CD4-positive, alpha-beta T cell treated with Interleukin-4 for 1 hour (primary cell): ENCODE data around the gene TLL1.

Experiments
- DNase-seq, 2 donors: peaks; one replicate each; pipeline ENCODE4 v3.0.0-alpha.2; 2020 to 2022

Gene TLL1

GRCh38 chr4:165905405-165906027 lies 32.5 kb downstream of the TLL1 start:
- DNase-seq: no peak

GRCh38 chr4:165906272-165906671 lies 33.2 kb downstream of the TLL1 start:
- no peak for DNase-seq

DNA sequence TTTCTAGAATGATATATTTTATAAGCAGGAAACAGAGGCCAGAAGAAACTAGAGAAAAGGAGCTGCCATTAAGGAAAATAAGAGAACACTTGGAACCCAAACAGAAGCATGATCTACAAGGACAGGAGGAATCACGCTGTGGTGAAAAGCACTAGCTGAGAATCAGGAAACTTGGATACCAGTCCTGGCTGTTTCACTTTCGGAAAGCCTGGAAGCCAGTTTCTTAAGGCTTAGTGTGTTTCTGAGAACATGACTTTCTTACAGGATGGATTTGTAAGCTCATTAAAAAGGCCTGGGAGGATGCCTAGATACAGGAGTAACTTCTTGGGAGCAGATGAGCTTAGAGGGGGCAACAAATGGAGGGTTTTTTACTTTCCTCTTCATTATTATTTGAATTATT lies 36.9 kb downstream of the TLL1 start:
- DNase-seq: no peak

DNA sequence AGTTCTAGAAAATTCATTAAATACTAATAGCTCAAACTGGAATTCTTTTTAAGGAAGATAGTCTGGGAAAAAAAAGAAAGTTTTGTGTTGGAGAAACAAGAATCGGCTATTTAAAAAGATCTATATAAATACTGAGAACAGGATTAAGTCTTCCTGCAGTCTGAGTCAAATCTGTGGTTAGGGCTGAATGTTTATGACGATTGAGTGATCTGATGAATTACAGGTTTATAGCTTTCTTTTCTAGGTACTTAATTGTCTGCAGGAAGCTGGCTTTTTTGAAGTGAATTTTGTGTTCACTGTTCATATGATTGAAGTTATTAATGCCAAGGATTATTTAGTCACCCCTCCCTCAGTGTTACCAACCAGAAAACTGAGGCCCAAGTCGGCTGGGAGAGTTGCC lies 42.2 kb downstream of the TLL1 start:
- DNase-seq: no peak

DNA sequence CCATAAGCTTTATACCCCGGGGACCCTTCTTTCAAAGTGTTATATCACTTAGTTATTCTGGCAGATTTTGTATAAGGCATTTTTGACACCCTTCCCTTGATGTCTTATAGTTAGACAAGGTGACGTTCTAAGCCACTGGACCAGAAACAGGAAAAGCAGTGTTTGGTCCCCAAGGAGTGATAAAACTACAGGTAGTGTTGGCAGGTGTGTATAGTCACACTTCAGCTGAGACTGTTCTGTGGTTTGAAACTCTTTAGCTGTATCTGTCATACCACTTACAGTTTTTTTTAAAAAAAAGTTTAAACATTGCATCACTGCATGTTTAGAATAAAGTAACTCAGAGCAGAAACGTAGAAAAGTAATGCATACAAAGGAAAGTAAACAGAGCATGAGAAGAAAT lies 48.5 kb downstream of the TLL1 start:
- no peak for DNase-seq

DNA sequence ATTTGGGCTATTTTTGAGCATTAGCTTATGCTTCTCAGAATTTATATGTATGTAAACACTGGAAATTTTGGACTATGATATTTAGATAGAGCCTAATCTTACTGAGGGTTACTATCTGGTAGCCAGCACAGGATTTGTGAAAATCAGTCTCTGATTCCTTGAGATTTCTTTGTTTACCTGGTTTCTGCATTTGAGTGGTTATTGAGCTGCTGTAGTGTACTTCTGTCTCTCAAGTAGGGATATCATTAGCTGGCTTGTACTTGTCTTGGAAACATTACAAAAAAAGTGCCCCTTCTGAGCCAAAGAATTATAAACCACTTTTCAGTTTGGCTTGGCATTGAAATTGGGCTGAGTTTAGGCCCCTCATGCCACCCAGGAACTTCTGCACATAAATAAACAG lies 49.7 kb downstream of the TLL1 start:
- no peak for DNase-seq

GRCh38 chr4:165926307-165926706 lies 53.3 kb downstream of the TLL1 start:
- DNase-seq: no peak

DNA sequence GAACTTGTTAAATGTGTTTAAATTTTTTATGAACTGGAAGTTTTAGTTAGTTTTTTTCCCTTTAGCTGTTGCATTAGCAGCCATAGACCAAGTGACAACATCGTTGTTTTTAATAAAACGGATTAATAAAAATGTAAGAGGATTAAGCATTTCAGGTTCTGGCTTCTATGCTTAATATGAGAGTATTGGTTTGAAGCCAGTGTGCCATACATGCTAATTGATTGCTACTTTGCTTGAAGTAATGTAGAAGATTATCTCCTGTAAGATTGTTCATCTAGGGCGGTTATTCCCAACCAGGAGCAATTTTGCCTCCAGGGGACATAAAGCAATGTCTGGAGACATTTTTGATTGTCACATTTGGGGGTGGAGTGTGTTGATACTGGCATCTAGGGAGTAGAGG lies 54.3 kb downstream of the TLL1 start:
- DNase-seq: no peak

GRCh38 chr4:165927815-165928214 lies 54.8 kb downstream of the TLL1 start:
- no peak for DNase-seq

DNA sequence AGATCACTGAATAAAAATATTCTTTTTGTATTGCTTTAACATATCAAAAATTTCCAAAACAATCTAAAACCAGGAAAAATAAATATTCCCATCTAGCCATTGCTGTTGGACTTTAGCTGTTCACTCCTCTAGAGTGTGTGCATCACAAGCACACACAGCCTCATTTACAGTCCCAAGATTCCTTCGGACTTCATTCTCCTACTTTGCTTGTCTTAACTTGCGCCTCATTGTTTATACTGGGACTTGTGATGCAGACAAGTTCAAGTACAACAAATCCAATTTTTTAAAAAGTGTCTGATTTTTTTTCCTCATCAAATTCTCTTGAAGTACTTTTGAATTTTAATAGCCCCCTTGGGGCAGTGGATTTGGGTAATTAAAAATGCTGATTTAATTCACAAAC lies 55.6 kb downstream of the TLL1 start:
- DNase-seq: no peak

- DNase-seq: no peak
Observed at GRCh38 chr4:165929662-165930061, 56.6 kb downstream of the TLL1 start.

DNA sequence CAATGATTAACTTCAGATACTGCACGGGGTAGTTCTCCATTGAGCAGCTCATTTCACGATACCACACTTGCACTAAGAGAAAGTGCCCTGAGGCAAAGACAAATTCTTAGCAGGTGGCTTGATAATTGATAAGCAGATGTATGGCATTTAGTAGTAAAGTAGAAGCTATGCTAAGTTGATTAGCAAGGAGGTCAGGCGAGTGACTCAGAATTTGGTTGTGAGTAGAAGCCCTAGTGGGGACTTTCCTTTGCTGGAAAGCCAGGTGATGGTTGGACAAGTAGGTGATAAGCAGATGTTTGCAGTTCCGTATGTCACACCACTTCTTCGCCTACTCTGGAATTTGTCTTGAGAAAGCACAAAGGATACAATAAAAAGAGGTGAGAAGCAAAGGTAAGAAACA lies 58.7 kb downstream of the TLL1 start:
- DNase-seq: no peak

DNA sequence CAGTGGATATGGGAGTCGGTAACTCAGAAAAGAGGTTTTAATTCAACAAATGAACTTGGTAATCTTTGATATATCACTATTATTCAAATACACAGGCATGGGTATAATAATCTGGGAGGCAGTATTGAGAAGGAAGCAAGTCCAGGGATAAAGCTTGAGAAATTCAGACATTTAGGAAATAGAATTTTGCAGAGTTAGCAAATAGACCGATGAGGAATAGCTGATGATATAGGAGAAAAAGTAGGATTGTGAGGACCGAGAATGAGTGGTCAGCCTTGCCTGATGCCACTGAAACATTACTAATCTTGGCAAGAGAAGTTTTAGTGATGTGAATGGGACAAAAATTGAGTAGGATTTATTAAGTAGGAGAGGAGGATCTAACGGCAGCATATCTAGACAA lies 71.9 kb downstream of the TLL1 start:
- no peak for DNase-seq

GRCh38 chr4:165945991-165946390 lies 73.0 kb downstream of the TLL1 start:
- no peak for DNase-seq

DNA sequence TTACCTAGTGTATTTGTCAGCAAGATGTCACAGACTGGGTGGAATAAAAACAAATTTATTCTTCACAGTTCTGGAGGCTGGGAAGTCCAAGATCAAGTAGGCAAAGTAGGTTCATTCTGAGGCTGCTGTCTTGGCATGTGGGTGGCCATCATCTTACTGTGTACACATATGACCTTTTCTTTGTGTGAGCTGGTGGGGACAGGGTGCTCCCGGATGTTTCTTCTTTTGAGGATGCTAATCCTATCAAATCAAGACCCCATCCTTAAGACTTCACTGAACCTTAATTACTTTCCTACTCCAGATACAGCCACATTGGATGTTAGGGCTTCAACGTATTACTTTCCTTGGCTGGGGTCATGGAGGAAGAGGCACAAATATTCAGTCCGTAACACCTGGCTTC lies 74.0 kb downstream of the TLL1 start:
- DNase-seq: no peak

DNA sequence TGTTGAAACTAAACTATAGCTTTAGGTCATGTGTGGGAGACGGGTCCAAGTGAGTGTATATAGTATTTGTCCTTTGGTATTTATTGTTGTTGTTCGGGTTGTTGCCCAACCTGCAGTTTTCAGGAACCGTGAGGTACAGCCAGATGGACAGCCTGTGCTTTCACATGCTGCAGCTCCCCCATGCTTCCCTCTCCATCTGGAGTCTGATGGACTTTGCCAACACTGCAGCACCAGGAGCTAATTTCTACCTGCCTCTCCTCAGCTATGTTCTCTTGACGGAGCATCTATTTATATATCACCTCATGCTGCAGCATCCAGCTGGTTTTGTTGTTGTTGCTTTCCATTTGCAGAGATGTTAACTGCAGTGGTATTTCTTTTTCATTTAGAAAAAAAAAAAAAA lies 80.1 kb downstream of the TLL1 start:
- no peak for DNase-seq

DNA sequence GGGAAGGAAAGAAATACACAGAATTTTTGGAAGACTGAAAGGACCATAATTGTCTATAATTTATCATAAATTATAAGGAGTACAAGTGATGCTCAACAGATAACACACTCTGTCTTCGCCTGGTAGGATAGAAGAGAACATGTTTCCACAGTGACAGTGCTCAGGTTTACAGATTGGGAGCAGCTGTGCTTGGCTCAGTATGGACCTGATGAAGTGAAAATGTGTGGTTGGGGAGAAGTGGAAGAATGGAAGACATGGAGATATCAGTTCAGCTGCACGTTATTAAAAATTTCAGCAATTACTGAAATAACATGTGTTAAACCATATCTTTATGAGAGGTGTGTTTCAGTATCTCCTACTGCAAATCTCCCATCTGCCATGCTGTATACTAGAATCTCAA lies 90.6 kb downstream of the TLL1 start:
- DNase-seq: no peak

GRCh38 chr4:165964591-165964990 lies 91.6 kb downstream of the TLL1 start:
- no peak for DNase-seq

DNA sequence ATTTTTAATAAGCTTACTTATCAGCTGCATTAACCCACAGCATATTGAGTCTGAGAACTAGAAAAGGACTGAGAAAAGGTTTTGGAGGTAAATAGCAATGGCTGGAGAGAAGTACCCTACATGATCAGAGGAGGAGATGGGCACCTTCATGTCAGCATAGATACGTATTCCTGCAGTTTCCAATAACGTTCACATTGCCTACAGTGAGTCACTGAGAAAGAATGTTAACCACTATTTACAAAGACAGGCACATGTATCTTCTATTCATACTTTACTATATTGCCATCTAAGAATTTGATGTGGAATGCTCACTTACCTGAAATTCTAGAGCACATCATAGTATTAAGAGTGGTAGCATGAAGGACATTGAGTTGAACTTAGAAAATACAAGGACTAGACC lies 92.5 kb downstream of the TLL1 start:
- no peak for DNase-seq

DNA sequence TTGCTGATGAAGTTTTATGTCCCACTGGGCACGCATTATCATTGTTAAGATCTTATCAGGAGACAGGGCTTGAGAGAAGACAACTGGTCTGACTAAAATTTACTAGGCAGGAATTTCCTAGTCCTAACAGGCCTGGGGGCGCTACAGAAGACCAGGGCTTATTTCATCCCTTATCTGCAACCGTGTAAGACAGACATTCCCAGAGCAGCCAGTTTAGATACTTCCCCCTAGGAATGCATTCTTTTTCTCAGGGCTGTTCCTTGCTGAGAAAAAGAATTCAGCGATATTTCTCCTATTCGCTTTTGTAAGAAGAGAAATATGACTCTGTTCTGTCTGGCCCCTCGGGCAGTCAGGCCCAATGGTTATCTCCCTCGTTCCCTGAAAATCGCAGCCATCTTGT lies 93.8 kb downstream of the TLL1 start:
- no peak for DNase-seq

- no peak for DNase-seq
Observed at GRCh38 chr4:165967486-165967885, 94.4 kb downstream of the TLL1 start.

DNA sequence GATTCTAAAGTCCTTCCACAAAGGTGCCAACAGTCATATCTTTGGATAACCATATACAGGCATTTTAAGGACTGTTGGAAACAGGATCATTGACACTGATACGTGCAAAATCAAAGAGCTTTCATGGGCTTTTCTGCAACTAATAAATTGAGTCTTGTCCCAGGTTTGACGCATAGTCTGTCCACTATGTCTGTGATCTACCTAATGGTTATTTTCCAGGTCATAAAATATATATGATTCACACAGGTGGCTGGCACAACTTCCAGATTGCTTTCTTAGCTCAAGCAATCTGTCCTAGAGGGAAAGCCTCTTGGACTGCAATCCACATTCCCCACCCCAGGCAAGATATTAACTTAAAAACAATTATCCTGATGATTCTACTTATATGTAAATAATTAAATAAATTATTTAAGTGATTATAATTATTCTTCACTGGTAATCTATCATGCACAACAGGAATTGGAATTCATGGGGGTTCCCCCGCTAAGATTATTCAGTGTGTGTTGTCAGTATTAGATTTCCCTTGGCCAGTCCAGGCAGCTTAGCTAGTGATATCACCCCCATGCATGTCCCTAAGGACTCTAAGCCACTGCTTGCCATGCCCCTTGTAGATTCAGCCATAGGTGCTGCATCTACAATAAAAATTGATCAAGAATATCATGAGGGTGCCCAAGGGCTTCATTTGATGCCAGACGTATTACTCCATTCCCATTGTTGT lies 97.8 kb downstream of the TLL1 start:
- no peak for DNase-seq

GRCh38 chr4:165971446-165971845 lies 98.4 kb downstream of the TLL1 start:
- DNase-seq: no peak

DNA sequence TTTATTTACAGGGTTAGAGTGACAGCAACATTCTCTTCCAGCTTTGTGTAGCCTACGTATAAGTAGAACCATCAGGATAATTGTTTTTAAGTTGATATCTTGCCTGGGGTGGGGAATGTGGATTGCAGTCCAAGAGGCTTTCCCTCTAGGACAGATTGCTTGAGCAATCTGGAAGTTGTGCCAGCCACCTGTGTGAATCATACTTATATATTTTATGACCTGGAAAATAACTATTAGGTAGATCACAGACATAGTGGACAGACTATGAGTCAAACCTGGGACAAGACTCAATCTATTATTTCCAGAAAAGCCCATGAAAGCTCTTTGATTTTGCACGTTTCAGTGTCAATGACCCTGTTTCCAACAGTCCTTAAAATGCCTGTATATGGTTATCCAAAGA lies 98.9 kb downstream of the TLL1 start:
- DNase-seq: no peak

- no peak for DNase-seq
Observed at GRCh38 chr4:165972747-165973146, 99.7 kb downstream of the TLL1 start.
